T-cell (primary cell): Measurements from ENCODE around the gene CDC42EP5. TPM values are rescaled to one million over a fixed set of nuclear protein-coding genes. Genes with fewer than 3 reads are reported as not detected.

Experiments used
- ATAC-seq, 4 experiments: fragments of 200-7000 bp in 3 of 4; fragments of 150-1000 bp in 1 of 4; cut with Tn5 transposase; replicated peaks in 1 of 4; 1 replicate in 3 of 4; 2 replicates in 1 of 4; pipeline ENCODE4 v1.10.0; 2021; ENCODE audit warnings: moderate library complexity in 3 of 4, mild to moderate bottlenecking in 2 of 4, moderate number of reproducible peaks in 1 of 4
- CTCF ChIA-PET, 2 donors: fragments of 300-600 bp; sonication (Branson Sonifier 250); formaldehyde crosslinking; loops; one replicate each; lab custom pipeline; 2022; ENCODE audit warnings: antibody characterized with exemption in 2 of 2; lab: Charles Lee
- POLR2A ChIA-PET, 2 donors: fragments of 300-600 bp; sonication (Branson Sonifier 250); formaldehyde crosslinking; loops; one replicate each; lab custom pipeline; 2022; ENCODE audit warnings: antibody characterized with exemption in 2 of 2; lab: Charles Lee
- DNase-seq, 35 experiments: peaks; one replicate each; pipeline versions ENCODE4 v3.0.0 to v3.0.0-alpha.2; 2013 to 2023
- H3K27ac ChIP-seq: one replicate; pipeline ENCODE4 v1.5.1; 2013; ENCODE audit warnings: low read length
- H3K27me3 ChIP-seq, 2 experiments: replicated peaks in 1 of 2; 1 replicate in 1 of 2; 2 replicates in 1 of 2; pipeline versions ENCODE4 v1.6.1 to v1.7.0; 2013; ENCODE audit warnings: low read length in 1 of 2, mixed read lengths in 1 of 2; ENCODE audit not compliant: control insufficient read depth in 2 of 2, insufficient read depth in 2 of 2; ENCODE audit errors: extremely low read depth in 1 of 2
- H3K36me3 ChIP-seq, 2 donors: 1 replicate in 1 of 2; 2 replicates in 1 of 2; pipeline versions ENCODE4 v1.6.1 to v1.7.0; 2013; ENCODE audit warnings: low read length in 1 of 2; ENCODE audit not compliant: control insufficient read depth in 2 of 2, insufficient read depth in 1 of 2; ENCODE audit errors: extremely low read depth in 1 of 2
- H3K4me1 ChIP-seq, 2 experiments: 1 replicate in 1 of 2; 2 replicates in 1 of 2; pipeline versions ENCODE4 v1.6.1 to v1.7.0; 2013; ENCODE audit warnings: low read length in 2 of 2, mixed read lengths in 1 of 2; ENCODE audit not compliant: insufficient read depth in 2 of 2, control insufficient read depth in 1 of 2; ENCODE audit errors: extremely low read depth in 1 of 2
- H3K4me3 ChIP-seq, 2 donors: 1 replicate in 1 of 2; 2 replicates in 1 of 2; pipeline versions ENCODE4 v1.5.1 to v1.7.0; 2013; ENCODE audit warnings: mild to moderate bottlenecking in 2 of 2, low read length in 1 of 2, moderate library complexity in 1 of 2; ENCODE audit not compliant: control insufficient read depth in 1 of 2; ENCODE audit errors: extremely low read depth in 1 of 2
- H3K9me3 ChIP-seq: 2 replicates; pipeline ENCODE4 v1.7.0; 2013
- H3K27ac Mint-ChIP-seq, 2 donors: one replicate each; pipeline ENCODE4 v1.8.0; 2020 to 2021; ENCODE audit warnings: mild to moderate bottlenecking in 2 of 2, mixed read lengths in 2 of 2
- H3K27me3 Mint-ChIP-seq, 2 donors: one replicate each; pipeline ENCODE4 v1.8.0; 2021 to 2022; ENCODE audit warnings: mixed read lengths in 2 of 2
- H3K36me3 Mint-ChIP-seq: one replicate; pipeline ENCODE4 v1.8.0; 2021; ENCODE audit warnings: mixed read lengths
- H3K4me1 Mint-ChIP-seq, 3 donors: one replicate each; pipeline ENCODE4 v1.8.0; 2020 to 2022; ENCODE audit warnings: mixed read lengths in 3 of 3, mild to moderate bottlenecking in 1 of 3
- H3K4me3 Mint-ChIP-seq, 3 donors: one replicate each; pipeline ENCODE4 v1.8.0; 2020 to 2022; ENCODE audit warnings: mild to moderate bottlenecking in 3 of 3, mixed read lengths in 3 of 3, moderate library complexity in 3 of 3
- H3K9me3 Mint-ChIP-seq, 3 donors: one replicate each; pipeline ENCODE4 v1.8.0; 2020 to 2022; ENCODE audit warnings: mixed read lengths in 3 of 3
- WGBS: methylation state at CpG from one replicate; pipeline ENCODE4 v1.1.5; 2013; ENCODE audit warnings: missing lambda C conversion rate; ENCODE audit not compliant: insufficient coverage; 5-methylcytosine and 5-hydroxymethylcytosine counted together
- total RNA-seq, 35 experiments: library from RNA in 6 of 35; stranded (reverse) in 6 of 35; fragments of 120-200 nt in 1 of 35; gene quantifications; one replicate each; pipeline versions ENCODE4 v1.2.1 to v1.2.4 and lab custom pipeline; 2013 to 2026

CDC42EP5 gene
- total RNA-seq, 5 donors from 2014 or later (not counting 1 experiment from before 2014, with no cell fraction given), result 0.43 TPM; not detected in 4

- ATAC-seq (no peak), DNase-seq (peak in 1 of 35 experiments; percentile 8)
- no peaks in the 10 kb centered on the region for H3K27me3 Mint-ChIP-seq
- peaks cover 18% of the 10 kb centered on the region for H3K36me3 Mint-ChIP-seq
- ChIA-PET CTCF (no interaction called here), POLR2A (interaction anchor here (0.5 to 1.9 kb wide), 4 partner anchors 9 to 29 kb away, joined by 3 to 7 read pairs (median 4); no protein-coding TSS in a partner anchor)
- H3K4me1 ChIP-seq, result peaks cover 7 to 54% of the 10 kb centered on the region in 2 experiments
- H3K4me3 Mint-ChIP-seq, result peak overlapping the region in 1 of 3 donors; percentile 85
- H3K36me3 ChIP-seq, result peaks cover 10 to 46% of the 10 kb centered on the region in 2 donors
- no peaks in the 10 kb centered on the region for H3K9me3 Mint-ChIP-seq
- H3K4me3 ChIP-seq, result peak overlapping the region in 1 of 2 donors; percentile 83
- H3K9me3 ChIP-seq, result no peaks in the 10 kb centered on the region
- H3K27ac Mint-ChIP-seq, result peak overlapping the region in 1 of 2 donors; percentile 44
- H3K27me3 ChIP-seq, result peaks cover 0 to 6% of the 10 kb centered on the region in 2 experiments
- WGBS, result 86% methylated on average over 13 of the region's 15 CpGs
- peak overlapping the region; percentile 51 for H3K27ac ChIP-seq
- H3K4me1 Mint-ChIP-seq, result peaks cover 31 to 44% (median 41%) of the 10 kb centered on the region in 3 donors
Measured at GRCh38 chr19:54462047-54462654, 10.9 kb downstream of the CDC42EP5 start.

GRCh38 chr19:54461613-54462012 is 11.5 kb downstream of the CDC42EP5 start:
- Histone ChIP-seq H3K27me3 (peaks cover 0 to 6% of the 10 kb centered on the region in 2 experiments), H3K27ac (no peak overlapping the region), H3K4me3 (no peak overlapping the region), H3K4me1 (peaks cover 7 to 54% of the 10 kb centered on the region in 2 experiments), H3K36me3 (peaks cover 10 to 51% of the 10 kb centered on the region in 2 donors), H3K9me3 (no peaks in the 10 kb centered on the region)
- ChIA-PET CTCF (no interaction called here), POLR2A (interaction anchor here (0.5 to 1.1 kb wide), 4 partner anchors 9 to 28 kb away, joined by 3 to 7 read pairs (median 3); no protein-coding TSS in a partner anchor)
- peak overlapping the region in 1 of 2 donors; percentile 44 for H3K27ac Mint-ChIP-seq
- no CpG with 5 or more reads among the region's 3 CpGs for WGBS
- peaks cover 18% of the 10 kb centered on the region for H3K36me3 Mint-ChIP-seq
- H3K27me3 Mint-ChIP-seq, result no peaks in the 10 kb centered on the region
- DNase-seq, result no peak
- no peaks in the 10 kb centered on the region for H3K9me3 Mint-ChIP-seq
- H3K4me3 Mint-ChIP-seq, result peak overlapping the region in 2 of 3 donors; percentile 51 to 85
- H3K4me1 Mint-ChIP-seq, result peaks cover 31 to 44% (median 41%) of the 10 kb centered on the region in 3 donors
- ATAC-seq, result no peak

GRCh38 chr19:54461210-54461609 is 11.9 kb downstream of the CDC42EP5 start:
- ATAC-seq (no peak), DNase-seq (no peak)
- H3K27ac Mint-ChIP-seq, result peak overlapping the region in 1 of 2 donors; percentile 44
- CTCF ChIA-PET, result no interaction called here
- H3K4me3 Mint-ChIP-seq, result peak overlapping the region in 2 of 3 donors; percentile 51 to 85
- WGBS, result 87% methylated on average over 6 of the region's 27 CpGs
- H3K4me1 Mint-ChIP-seq, result peaks cover 31 to 44% (median 41%) of the 10 kb centered on the region in 3 donors
- peaks cover 18% of the 10 kb centered on the region for H3K36me3 Mint-ChIP-seq
- POLR2A ChIA-PET, result interaction anchor here (0.5 to 1.1 kb wide), 3 partner anchors 8 to 11 kb away, joined by 3 to 4 read pairs (median 3); no protein-coding TSS in a partner anchor
- Histone ChIP-seq H3K36me3 (peaks cover 14 to 55% of the 10 kb centered on the region in 2 donors), H3K27me3 (peaks cover 0 to 6% of the 10 kb centered on the region in 2 experiments), H3K9me3 (no peaks in the 10 kb centered on the region), H3K4me3 (no peak overlapping the region), H3K27ac (no peak overlapping the region), H3K4me1 (peaks cover 7 to 54% of the 10 kb centered on the region in 2 experiments)
- H3K9me3 Mint-ChIP-seq, result no peaks in the 10 kb centered on the region
- no peaks in the 10 kb centered on the region for H3K27me3 Mint-ChIP-seq

- Mint-ChIP-seq H3K4me1 (peaks cover 31 to 41% (median 40%) of the 10 kb centered on the region in 3 donors), H3K9me3 (no peaks in the 10 kb centered on the region), H3K4me3 (peak overlapping the region in 1 of 3 donors; percentile 17), H3K27me3 (no peaks in the 10 kb centered on the region), H3K36me3 (peaks cover 18% of the 10 kb centered on the region), H3K27ac (no peak overlapping the region)
- ChIA-PET POLR2A (interaction anchor here (0.5 to 1.3 kb wide), 3 partner anchors 9 to 587 kb away, joined by 4 to 6 read pairs (median 4); partner anchors contain the start of gene LENG8 (in 1 of the 2)), CTCF (no interaction called here)
- Histone ChIP-seq H3K27me3 (peaks cover 0 to 6% of the 10 kb centered on the region in 2 experiments), H3K9me3 (no peaks in the 10 kb centered on the region), H3K27ac (no peak overlapping the region), H3K4me3 (no peak overlapping the region), H3K36me3 (peaks cover 19 to 63% of the 10 kb centered on the region in 2 donors), H3K4me1 (peaks cover 7 to 54% of the 10 kb centered on the region in 2 experiments)
- DNase-seq (no peak), ATAC-seq (no peak)
- WGBS, result 87% methylated on average over 27 of the region's 39 CpGs
Measured at GRCh38 chr19:54460230-54461005, 12.7 kb downstream of the CDC42EP5 start.

GRCh38 chr19:54459282-54460229 is 13.5 kb downstream of the CDC42EP5 start:
- peaks cover 24% of the 10 kb centered on the region for H3K36me3 Mint-ChIP-seq
- Histone ChIP-seq H3K9me3 (no peaks in the 10 kb centered on the region), H3K4me1 (peaks cover 7 to 51% of the 10 kb centered on the region in 2 experiments), H3K4me3 (no peak overlapping the region), H3K36me3 (peaks cover 25 to 72% of the 10 kb centered on the region in 2 donors), H3K27me3 (peaks cover 0 to 6% of the 10 kb centered on the region in 2 experiments), H3K27ac (no peak overlapping the region)
- peaks cover 31 to 43% (median 40%) of the 10 kb centered on the region in 3 donors for H3K4me1 Mint-ChIP-seq
- peak overlapping the region in 1 of 2 donors; percentile 41 for H3K27ac Mint-ChIP-seq
- H3K9me3 Mint-ChIP-seq, result no peaks in the 10 kb centered on the region
- no peak for ATAC-seq
- WGBS, result 85% methylated on average over 12 of the region's 16 CpGs
- ChIA-PET CTCF (no interaction called here), POLR2A (interaction anchor here in 1 of 2 donors (0.5 to 1.3 kb wide), 3 partner anchors 11 to 599 kb away, joined by 3 to 6 read pairs (median 4); partner anchors contain the start of gene LENG8)
- peak overlapping the region in 2 of 3 donors; percentile 17 to 21 for H3K4me3 Mint-ChIP-seq
- no peak for DNase-seq
- no peaks in the 10 kb centered on the region for H3K27me3 Mint-ChIP-seq
